ENCODE data around the gene GBF1.

GBF1 gene

DNA sequence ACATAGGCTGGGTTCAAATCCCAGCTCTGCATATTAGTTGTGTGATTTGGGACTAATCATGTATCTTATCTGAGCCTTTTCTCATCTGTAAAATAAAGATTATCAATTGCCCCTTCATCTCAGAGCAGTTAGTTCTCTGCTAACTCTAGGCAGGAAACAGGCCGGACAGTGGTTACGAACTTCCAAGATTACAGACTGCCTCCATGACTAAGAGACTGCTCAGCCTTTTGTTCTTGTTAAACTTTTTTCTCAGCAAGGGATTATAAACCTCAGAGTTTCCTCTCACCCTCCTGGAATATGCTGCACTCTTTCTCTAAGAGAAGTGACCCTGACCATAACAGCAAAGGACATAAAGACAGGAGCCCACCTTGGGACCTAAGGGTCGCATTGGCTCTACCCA lies 97.6 kb downstream of the GBF1 start:
- DNase-seq (ENCODE audit: low read depth) = no peak

DNA sequence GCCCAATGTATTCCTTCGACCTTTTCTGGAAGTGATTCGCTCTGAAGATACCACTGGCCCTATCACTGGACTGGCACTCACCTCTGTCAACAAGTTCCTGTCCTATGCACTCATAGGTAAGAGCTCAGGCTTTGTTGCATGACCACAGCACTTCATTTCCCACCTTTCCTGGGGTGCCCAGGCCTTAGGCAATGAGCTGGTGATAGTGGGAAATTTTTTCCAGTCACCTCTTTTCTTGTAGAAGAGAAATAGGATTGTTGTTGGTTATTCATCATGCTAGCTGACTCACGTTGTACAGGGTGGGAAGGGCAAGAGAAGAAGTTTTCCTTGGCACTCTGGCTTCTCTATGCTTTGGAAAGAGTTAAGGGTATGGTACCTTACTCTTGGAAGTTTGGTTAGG lies 98.7 kb downstream of the GBF1 start:
- DNase-seq (ENCODE audit: low read depth) = no peak

DNA sequence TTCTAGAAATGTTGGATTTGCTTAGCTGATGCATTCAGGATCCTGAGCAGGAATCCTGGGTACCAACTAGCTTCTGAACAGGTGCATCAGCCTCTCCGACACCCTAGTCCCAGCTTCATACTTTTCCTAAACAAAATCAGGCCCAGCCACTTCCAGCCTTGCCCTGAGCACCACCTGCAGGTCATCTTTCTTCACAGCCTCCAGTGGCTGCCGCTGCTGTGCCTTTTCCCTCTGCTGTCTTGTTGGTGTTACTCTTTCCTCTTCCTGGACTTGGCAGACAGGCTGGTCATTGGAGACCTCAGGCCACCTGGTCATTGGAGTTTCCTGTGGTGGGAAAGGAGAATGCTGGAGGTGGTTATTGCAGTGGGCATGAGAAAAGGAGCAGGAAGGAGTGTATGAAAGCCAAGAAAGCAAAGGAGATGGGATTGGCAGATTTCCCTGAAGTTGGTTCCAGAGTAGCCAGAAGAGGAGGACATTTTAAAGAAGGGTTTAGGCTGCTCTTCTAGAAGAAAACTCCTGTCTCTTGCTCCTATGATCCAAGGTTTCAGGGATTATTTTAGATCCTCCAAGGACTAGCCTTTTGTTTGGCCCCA lies 102.0 kb downstream of the GBF1 start:
- no peak for DNase-seq (ENCODE audit: low read depth)

DNA sequence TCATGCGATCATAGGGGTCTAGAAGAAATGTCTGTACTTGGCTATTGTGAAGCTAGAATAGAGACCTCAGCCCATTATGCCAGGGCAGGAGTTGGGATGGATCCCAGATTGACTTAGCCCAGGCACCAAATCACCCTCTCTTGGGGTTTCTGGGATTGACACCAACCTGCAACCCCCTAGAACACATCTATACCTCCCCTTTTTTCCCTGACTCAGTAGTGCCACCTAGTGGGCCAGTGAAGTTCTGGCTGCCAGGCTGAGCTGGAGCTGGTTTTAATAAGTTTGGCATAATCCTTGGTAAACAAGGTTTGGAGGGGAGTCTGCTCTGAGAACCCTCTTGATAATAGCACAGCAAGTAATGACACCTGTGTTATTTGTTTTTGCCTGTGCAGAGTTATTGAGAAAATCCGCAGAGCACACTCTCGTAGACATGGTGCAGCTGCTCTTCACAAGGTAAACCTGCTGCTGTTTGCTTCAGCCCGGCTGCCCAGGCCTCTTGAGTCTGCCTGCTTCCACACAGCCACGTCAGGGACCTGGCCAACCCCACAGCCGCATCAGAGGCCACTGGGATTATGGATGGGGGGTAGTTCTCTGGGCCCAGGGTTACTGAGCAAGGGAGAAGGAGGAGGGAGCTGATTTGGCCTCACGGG lies 106.9 kb downstream of the GBF1 start:
- DNase-seq (ENCODE audit: low read depth) = no peak

DNA sequence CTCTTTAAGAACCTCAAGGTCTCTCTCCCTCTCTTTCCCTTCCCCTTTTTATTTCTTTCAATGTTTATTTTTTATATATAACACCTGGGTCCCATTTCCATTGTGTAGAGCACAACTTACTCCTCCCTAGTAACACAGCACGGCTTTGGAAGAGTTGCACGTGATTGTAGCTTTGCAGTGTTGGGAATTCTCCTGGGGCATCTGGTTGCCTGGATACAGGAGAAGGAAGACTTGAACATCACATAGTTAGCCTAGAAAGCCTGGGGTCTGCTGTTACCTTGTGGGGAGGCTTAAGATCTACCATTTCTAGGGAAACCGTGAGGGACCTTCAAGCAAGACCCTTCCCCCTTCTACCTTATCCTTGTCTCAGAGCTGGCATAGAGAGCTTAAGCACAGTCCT lies 109.1 kb downstream of the GBF1 start:
- DNase-seq (ENCODE audit: low read depth) = no peak

DNA sequence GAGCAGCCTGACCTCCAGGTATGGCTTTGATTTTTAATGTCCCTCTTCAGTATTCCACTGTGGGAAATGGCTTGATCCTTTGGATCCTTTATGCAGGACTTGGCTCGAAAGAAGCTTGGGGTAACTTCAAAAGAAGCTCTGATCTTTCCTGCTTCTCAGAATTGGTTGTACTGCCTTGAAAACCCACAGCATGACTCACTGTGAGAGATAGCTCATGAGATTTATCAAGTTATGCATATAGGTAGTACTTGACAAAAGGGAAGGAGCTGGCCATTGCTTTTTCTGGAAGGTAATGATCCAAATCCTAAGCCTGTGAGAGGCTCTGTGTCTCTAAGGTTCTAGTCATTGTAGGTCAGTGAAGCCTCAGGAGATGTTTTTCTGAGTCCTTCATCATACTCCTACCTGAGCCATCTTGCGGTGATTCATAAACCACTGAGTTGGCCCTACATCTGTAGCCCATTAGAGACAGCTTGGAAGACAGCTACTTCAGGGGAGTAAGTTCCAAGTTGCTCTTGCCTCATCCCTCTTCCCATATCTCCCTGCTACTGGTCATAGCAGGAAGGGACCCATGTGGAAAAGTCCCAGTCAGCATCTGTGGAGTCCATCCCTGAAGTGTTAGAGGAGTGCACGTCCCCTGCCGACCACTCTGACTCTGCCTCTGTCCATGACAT lies 113.5 kb downstream of the GBF1 start:
- no peak for DNase-seq (ENCODE audit: low read depth)

DNA sequence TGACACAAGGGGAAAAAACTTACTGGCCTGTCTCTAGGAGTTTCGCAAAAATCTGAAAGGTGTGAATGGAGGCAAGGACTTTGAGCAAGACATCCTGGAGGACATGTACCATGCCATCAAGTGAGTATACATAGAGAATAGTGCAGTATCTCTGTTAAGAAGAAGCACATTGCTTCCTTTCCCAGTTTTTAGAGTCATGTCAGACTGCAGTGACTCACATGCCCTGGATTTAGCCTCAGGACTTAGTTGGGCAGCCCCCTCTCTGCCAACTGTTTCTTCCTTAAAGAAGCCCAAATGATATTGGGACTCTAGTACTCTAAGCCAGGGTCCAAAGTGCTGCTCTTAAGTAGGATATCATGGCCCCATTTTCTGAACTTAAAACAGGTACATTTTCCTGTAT lies 122.1 kb downstream of the GBF1 start:
- no peak for DNase-seq (ENCODE audit: low read depth)

DNA sequence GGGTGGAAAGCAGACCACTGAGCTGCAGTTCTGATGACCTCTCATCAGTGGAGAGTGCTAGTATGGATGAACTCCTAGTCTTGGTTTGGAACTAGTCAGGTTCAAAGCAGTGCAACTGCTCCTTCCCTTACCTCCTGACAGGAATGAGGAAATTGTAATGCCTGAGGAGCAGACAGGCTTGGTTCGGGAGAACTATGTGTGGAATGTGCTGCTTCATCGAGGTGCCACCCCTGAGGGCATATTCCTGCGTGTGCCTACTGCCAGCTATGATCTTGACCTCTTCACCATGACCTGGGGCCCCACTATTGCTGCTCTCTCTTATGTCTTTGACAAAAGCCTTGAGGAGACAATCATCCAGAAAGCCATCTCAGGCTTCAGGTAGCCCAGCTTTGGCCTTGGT lies 122.7 kb downstream of the GBF1 start:
- no peak for DNase-seq (ENCODE audit: low read depth)

DNA sequence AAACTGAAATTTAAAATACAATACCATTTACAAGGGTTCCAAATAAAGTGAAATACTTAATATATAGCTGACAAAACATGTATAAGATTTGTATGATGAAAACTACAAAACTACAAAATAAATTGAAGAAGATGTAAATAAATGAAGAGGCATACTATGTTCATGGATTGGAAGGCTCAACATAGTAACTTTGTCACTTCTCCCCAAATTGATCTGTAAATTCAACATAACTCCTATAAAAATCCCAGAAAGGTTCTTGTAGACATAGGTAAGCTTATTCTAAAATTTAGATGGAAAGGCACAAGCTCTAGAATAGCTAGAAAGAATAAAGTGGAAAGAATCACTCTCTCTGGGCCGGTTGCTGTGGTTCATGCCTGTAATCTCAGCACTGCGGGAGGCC lies 126.0 kb downstream of the GBF1 start:
- no peak for DNase-seq (ENCODE audit: low read depth)

DNA sequence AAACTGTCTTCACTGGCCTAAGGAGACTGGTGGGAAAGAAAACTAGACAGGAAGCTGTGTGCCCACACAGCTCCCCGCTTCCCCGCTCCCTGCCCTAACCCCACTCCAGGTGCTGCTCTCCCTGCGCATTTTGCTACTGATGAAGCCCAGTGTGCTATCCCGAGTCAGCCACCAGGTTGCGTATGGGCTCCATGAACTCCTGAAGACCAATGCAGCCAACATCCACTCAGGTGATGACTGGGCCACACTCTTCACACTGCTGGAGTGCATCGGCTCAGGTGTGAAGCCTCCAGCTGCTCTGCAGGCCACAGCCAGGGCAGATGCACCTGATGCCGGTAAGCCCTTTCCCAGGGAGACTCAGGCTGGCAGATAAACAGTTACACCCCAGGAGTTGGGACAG lies 129.9 kb downstream of the GBF1 start:
- DNase-seq (ENCODE audit: low read depth) = no peak

DNA sequence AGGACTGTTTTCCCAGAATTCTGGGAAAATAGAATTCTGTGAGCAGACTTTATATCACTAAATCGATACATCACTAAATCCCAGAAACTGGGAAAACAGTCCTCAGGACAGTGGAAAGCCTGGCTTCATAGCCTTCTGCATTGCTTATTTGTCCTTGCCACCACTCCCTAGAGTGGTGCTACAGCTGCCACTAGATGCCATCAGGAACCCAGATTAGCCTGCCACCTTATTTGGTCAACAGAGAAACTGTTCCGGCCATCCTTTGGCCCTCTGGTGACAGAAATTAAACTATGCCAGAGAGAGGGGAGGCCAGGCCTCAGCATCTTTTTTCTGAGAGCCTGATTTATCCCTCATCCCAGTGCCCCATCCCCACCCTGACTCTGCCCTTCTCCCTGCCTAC lies 130.5 kb downstream of the GBF1 start:
- DNase-seq (ENCODE audit: low read depth) = no peak

DNA sequence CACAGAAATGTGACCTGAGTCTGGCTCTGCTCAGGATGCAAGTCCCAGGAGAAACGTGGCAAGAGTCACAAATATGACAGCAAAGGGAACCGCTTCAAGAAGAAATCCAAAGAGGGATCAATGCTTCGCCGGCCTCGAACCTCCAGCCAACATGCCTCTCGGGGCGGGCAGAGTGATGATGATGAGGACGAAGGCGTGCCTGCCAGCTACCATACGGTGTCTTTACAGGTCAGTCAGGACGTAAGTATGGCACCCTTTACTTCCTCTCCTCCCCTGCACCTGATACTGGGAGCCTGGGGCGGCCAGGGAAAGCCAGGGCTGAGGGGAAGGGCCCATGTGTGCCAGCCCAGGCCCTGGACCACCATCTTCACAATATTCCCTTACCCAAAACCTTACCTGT lies 131.6 kb downstream of the GBF1 start:
- DNase-seq (ENCODE audit: low read depth) = no peak

DNA sequence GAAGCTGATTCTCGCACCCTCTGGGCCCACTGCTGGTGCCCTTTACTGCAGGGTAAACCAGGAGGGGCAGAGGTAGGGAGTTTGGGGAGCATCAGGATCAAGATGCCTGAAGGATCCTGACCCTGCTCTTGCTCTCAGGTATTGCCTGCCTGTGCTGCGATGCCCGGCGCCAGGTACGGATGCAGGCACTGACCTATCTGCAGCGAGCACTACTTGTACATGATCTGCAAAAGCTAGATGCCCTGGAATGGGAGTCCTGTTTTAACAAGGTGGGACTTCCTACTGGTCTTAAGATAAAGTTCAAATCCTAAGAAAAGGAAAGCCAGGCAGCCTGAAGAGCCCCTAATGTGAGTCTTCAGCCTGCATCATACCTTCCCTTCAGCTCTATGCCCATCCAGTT lies 134.1 kb downstream of the GBF1 start:
- DNase-seq (ENCODE audit: low read depth) = no peak

DNA sequence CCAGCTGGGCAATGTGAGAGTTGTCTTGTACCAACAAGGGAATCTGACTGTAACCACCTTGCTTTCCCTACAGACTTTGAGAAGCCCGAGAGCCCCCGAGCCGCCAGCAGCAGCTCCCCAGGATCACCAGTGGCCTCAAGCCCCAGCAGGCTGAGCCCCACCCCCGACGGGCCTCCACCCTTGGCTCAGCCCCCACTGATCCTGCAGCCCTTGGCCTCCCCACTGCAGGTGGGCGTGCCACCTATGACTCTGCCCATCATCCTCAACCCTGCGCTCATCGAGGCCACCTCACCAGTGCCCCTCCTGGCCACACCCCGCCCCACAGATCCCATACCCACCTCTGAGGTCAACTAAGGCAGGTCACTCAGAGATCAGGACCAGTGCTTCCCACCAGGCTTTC lies 136.7 kb downstream of the GBF1 start:
- no peak for DNase-seq (ENCODE audit: low read depth)

DNA sequence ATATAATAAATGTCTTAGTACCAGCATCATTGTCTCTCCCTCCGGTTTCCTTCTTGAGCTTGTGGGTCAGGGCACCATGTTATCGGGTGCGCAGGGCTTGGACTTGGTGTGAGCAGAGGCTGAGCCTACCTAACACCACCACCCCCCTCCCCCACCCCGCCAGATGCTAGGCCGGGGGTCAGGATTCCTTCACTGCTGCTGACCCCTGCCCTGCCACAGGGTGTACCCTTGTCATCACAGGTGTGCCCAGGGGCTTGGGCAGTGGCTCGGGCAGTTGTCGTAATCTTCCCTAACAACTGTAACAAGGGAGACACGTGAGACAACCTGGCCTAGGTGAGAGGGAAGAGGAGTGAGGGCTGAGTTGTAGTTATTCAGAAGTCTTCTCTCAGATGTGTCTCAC lies 137.5 kb downstream of the GBF1 start:
- DNase-seq (ENCODE audit: low read depth) = no peak

DNA sequence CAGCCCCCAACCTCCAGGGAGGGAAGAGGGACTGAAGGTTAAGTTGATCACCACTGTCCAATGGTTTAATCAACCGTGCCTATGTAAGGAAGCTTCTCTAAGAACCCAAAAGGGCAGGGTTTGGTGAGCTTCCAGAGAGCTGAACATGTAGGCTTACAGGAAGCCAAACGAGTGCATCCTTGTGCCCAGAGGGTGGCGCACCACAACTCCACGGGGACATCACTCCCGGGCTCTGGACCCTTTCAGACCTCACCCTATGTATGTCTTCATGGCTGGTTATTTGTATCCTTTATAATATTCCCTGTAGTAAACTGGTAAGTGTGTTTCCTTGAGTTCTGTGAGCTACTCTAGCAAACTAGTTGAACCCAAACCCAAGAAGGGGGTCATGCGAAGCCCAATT lies 138.7 kb downstream of the GBF1 start:
- no peak for DNase-seq (ENCODE audit: low read depth)

DNA sequence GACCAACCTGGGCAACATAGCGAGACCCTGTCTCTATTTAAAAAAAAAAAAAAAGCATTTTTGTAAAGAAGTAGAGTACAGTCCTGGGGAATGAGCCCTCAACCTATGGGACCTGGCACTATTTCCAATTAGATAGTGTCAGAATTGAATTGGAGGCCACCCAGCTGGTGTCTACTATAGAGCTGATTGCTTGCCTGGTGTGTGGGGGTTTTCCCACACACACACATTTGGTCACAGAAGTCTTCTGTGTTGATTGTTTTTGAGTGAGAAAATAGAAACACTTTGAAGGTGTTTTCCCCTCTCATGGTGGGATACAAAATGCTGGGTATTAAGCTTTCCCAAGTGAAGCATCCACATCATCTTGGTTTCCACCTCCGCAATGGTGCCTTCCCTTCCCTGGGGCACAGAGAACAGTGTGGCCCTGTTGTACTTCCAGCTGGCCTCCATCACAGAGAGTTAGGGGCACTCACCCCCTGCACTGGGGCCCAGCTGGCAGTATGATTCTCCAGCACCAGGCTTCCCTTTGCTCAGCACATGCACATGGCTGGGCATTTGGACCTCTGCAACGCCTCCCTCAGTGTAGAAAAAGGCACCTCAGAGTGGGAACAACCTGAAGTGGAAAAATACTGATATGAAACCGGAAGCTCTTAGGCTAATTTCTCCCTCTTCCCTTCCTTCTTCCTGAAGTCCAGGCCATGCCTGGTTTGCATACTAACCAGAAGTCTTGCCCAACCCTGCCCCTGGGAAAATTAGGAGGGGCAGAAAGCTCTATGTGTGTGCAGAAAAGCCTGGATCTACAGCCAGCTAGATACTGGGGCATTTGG lies 139.5 kb downstream of the GBF1 start:
- DNase-seq (ENCODE audit: low read depth) = no peak

DNA sequence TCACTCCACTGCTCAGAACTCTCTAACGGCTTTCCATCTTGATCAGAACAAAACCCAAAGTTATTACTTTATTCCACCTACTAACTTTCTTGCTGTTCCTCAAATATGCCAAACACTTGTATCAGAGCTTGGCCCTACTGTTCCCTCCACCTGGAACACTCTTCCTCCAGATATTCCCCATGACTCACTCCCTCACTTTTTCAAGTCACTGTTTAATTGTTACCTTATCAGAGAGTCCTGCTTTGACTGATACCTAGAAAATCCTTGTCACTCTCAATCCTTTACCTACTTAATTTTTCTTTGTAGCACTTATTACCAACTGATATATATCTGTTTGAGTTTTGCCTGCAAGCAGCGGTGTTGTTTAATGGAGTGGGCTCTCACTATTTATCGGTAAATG lies 144.6 kb downstream of the GBF1 start:
- DNase-seq (ENCODE audit: low read depth) = no peak

DNA sequence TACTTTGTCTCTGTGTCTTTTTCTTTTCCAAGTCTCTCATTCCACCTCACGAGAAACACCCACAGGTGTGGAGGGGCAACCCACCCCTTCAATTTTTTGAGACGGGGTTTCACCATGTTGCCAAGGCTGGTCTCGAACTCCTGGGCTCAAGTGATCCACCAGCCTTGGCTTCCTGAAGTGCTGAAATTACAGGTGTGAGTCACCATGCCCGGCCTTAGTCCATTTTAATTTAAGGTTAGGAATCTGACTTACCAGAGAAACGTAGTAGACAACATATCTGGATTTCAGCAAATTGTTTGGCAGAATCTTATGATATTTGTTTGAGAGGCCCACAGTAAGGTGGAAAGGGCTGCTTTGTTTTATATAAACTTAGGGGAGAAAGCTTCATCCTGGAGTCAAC lies 147.0 kb downstream of the GBF1 start:
- no peak for DNase-seq (ENCODE audit: low read depth)

DNA sequence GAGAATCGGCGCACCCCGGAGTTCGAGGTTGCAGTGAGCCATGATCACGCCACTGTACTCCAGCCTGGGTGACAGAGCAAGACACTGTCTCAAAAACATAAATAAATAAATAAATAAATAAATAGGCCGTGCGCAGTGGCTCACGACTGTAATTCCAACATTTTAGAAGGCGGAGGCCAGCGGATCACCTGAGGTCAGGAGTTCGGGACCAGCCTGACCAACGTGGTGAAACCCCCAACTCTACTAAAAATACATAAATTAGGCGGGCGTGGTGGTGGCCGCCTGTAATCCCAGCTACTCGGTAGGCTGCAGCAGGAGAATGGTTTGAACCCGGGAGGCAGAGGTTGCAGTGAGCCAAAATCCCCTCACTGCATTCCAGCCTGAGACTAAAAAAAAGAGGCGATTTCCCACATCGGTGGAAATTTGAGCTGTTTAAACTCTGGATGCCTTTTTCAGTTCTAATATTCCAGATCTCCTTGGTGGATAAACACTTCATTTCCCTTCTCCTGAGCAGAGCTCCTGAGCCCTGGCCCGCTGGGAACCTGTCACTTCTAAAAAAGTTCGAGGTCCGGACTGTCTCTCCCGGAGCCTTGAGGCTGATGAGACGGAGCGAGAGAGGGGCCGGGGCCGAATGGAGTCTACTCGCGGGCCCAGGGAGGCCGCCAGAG lies 148.2 kb downstream of the GBF1 start:
- no peak for DNase-seq (ENCODE audit: low read depth)

DNA sequence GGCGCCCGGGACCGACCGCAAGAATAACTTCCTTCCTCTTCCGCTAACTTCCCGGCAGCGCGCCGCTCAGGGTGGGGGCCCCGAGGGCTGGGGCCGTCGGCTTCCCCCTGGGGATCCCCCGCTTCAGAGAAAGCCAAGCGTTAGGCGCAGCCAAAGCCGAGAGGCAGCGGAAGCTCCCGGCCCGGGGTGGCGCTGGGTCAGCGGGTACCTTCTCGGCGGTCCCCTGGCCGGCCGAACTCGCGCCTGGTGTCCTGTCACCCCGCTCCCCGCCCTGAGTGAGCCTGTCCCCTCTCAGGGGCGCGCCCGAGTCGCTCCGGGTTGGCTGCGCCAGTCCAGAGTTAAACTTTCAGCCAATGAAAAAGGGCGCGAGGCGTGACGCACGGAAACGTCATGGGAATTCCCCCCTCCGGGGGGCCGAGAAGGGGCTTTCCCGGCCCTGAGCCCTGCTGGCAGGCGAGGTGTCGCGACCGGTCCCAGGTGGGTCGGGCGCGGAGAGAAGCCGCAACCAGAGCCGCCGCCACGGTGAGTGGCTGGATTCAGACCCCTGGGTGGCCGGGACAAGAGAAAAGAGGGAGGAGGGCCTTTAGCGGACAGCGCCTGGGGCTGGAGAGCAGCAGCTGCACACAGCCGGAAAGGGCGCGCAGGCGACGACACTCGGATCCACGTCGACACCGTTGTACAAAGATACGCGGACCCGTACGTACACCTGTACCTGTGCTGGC lies 148.9 kb downstream of the GBF1 start:
- peak; percentile 64 for DNase-seq (ENCODE audit: low read depth)
